Lower lobe of right lung (tissue), 2 donors: ENCODE results near the gene ZMIZ1. TPM values are rescaled to one million over a fixed set of nuclear protein-coding genes. Genes with fewer than 3 reads are reported as not detected.

Source experiments
- ATAC-seq, 2 donors: fragments of 200-7000 bp; cut with Tn5 transposase; one replicate each; pipeline ENCODE4 v1.9.1; 2020 to 2022; ENCODE audit warnings: mild to moderate bottlenecking in 2 of 2, moderate library complexity in 2 of 2
- DNase-seq: peaks from one replicate; pipeline ENCODE4 v3.0.0-alpha.2; 2020
- H3K27ac ChIP-seq: fragments of 200-600 bp; one replicate; pipeline ENCODE4 v1.8.0; 2022
- H3K27me3 ChIP-seq: fragments of 200-600 bp; one replicate; pipeline ENCODE4 v1.8.0; 2022; ENCODE audit warnings: low read depth
- H3K36me3 ChIP-seq: fragments of 200-600 bp; one replicate; pipeline ENCODE4 v1.8.0; 2022; ENCODE audit warnings: mild to moderate bottlenecking
- H3K4me1 ChIP-seq: fragments of 200-600 bp; one replicate; pipeline ENCODE4 v1.8.0; 2022
- H3K4me3 ChIP-seq: fragments of 200-600 bp; one replicate; pipeline ENCODE4 v1.8.0; 2022; ENCODE audit warnings: mild to moderate bottlenecking
- H3K9me3 ChIP-seq: fragments of 200-600 bp; one replicate; pipeline ENCODE4 v1.8.0; 2022
- intact Hi-C: fragments of 100-400 bp; cut with DNase I; formaldehyde crosslinking; loops from one replicate; pipeline ENCODE4 v1.11.0; 2022
- total RNA-seq: library from RNA; stranded (reverse); fragmentation: NEBNext Ultra II Directional; extraction: Animal tissue kit (Norgen Biotek cat#: 25700); gene quantifications from one replicate; pipeline ENCODE4 v1.2.1, GENCODE V29; 2021
- TF ChIP-seq, protein P1 (sequence below): fragments of 200-600 bp; IDR thresholded peaks from one replicate; pipeline ENCODE4 v1.8.0; 2022; ENCODE audit warnings: antibody characterized with exemption, mild to moderate bottlenecking
- donor health status: DM: no; HTN: yes; CAD: no; lungs with severe emphysema.

The ZMIZ1 gene
- total RNA-seq, 1 donor from 2014 or later, result 102 TPM

DNA sequence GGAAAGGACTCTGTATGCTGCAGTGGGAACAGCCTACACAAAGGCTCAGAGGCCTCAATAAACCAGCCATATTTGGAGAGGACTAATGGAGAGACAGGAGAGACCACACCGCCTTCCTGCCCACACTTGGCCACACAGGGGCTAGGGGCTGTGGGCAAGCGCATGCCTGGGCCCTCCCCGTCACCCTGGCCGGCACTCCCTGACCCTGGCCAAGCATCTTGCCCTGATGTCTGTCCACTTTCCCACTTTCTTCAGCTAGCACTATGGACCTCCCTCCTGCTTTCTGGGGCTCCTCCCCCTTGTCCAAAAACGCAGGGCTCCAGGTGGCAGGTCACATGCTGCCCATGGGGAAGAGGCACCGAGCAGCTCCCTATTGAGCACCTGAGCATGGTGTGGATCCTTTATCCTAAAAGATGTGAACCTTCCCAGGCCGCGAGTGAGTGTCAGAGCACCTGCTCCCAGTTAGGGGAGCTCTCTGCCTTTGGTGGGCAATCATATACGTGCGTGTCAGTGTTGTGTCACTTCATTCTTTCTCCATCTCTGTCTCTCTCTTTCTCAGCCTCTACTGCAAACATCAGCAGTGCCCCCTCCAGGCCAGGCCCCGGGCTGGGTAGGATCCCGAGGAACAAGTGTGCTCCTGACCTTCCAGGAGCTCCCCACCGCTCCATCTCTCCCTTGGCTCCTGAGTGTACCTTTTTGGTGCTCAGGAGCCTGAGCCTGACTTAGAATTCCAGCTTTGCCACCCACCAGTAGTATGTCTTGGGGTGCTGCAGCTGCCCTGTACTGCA is 74.0 kb downstream of the ZMIZ1 start:
- TF ChIP-seq, protein P1, sequence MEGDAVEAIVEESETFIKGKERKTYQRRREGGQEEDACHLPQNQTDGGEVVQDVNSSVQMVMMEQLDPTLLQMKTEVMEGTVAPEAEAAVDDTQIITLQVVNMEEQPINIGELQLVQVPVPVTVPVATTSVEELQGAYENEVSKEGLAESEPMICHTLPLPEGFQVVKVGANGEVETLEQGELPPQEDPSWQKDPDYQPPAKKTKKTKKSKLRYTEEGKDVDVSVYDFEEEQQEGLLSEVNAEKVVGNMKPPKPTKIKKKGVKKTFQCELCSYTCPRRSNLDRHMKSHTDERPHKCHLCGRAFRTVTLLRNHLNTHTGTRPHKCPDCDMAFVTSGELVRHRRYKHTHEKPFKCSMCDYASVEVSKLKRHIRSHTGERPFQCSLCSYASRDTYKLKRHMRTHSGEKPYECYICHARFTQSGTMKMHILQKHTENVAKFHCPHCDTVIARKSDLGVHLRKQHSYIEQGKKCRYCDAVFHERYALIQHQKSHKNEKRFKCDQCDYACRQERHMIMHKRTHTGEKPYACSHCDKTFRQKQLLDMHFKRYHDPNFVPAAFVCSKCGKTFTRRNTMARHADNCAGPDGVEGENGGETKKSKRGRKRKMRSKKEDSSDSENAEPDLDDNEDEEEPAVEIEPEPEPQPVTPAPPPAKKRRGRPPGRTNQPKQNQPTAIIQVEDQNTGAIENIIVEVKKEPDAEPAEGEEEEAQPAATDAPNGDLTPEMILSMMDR, result no peak
- Histone ChIP-seq H3K27ac (peak overlapping the region; percentile 39), H3K9me3 (no peaks in the 10 kb centered on the region), H3K4me3 (no peak overlapping the region), H3K4me1 (peaks cover 95% of the 10 kb centered on the region), H3K27me3 (no peaks in the 10 kb centered on the region), H3K36me3 (peaks cover 43% of the 10 kb centered on the region)
- intact Hi-C loops, result no loop called here
- DNase-seq (no peak), ATAC-seq (no peak)

DNA sequence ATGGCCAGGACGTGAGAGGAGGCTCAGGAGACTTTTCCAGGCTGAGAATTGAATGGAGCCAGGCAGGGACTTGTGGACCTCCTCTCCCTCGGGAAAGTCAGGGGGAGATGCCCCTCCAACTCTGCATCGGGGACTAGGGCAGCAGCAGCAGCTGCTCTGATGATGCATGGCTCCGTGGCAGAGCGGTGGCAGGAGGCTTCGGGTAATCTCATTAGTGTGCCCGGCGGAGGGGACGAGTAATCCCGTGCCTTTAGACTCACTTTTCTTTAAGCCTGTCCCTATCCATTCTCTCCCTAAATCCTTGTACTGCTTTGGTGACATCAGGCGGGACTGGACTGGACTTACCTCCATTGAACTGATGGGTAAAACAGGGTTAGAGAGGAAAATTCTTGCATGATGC is 75.1 kb downstream of the ZMIZ1 start:
- intact Hi-C loops, result no loop called here
- Histone ChIP-seq H3K4me3 (no peak overlapping the region), H3K27ac (peak overlapping the region; percentile 94), H3K36me3 (peaks cover 43% of the 10 kb centered on the region), H3K9me3 (no peaks in the 10 kb centered on the region), H3K27me3 (no peaks in the 10 kb centered on the region), H3K4me1 (peaks cover 95% of the 10 kb centered on the region)
- TF ChIP-seq, protein P1, result no peak
- DNase-seq (no peak), ATAC-seq (no peak)

DNA sequence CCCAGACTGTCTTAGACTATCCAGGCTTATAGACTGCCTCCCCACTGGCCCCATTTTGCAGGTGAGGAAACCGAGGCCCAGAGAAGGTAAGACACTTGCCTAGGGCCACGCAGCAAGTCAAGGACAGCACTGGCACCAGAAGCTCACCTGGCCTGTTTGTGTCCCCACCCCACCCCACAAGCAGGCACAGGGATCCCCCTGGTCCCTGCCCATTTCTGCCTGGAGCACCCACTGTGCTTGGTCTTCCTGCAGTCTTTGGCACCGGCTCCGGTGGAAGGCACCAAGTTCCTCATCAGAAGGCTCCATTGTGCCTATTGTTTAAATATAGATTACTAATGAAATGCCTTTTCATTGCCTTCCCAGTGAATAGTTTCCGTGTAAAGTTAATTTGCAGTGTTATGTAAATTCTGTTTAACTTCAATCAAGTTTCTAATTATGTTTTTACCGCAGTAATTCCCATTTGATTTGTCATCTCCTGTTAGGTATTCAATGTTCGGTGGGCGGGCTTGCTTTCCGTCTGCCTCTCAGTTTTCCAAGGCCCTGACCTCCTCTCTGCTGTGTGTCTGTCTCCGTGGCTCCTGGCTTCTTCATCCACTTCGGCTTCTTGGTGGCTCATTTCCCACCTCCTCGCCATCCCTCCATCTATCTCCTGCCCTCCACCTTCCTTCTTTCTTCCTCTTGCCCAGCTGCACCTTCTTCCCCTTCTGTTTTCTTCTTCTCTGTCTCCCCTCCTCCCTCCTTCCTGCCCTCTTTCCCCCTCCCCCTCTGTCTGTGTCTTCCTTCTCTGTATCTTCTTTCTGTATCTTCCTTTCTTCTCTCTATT is 75.8 kb downstream of the ZMIZ1 start:
- TF ChIP-seq, protein P1, result no peak
- H3K4me1 ChIP-seq, result peaks cover 95% of the 10 kb centered on the region
- no peaks in the 10 kb centered on the region for H3K9me3 ChIP-seq
- no peaks in the 10 kb centered on the region for H3K27me3 ChIP-seq
- no peak for DNase-seq
- peaks cover 40% of the 10 kb centered on the region for H3K36me3 ChIP-seq
- H3K27ac ChIP-seq, result peak overlapping the region; percentile 94
- no peak overlapping the region for H3K4me3 ChIP-seq
- intact Hi-C loops, result no loop called here
- no peak for ATAC-seq

DNA sequence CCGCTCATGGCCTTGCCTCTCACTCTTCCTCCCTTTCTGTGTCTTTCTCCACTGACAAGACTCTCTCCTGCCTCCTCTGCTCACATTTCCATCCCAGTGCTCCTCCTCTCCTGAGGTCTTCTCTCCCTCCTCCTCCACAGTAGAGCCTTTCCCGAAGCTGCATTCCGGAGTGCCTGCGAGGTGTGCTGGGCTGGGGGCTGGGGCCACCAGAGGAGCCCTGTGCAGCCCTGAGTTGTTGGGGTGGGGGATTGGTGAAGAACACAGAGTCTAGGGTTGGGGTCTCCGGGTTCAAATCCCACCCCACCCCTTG is 76.4 kb downstream of the ZMIZ1 start:
- Histone ChIP-seq H3K36me3 (peaks cover 35% of the 10 kb centered on the region), H3K4me1 (peaks cover 95% of the 10 kb centered on the region), H3K9me3 (no peaks in the 10 kb centered on the region), H3K27ac (peak overlapping the region; percentile 94), H3K27me3 (no peaks in the 10 kb centered on the region), H3K4me3 (no peak overlapping the region)
- TF ChIP-seq, protein P1, result no peak
- intact Hi-C loops, result no loop called here
- DNase-seq, result no peak
- no peak for ATAC-seq

DNA sequence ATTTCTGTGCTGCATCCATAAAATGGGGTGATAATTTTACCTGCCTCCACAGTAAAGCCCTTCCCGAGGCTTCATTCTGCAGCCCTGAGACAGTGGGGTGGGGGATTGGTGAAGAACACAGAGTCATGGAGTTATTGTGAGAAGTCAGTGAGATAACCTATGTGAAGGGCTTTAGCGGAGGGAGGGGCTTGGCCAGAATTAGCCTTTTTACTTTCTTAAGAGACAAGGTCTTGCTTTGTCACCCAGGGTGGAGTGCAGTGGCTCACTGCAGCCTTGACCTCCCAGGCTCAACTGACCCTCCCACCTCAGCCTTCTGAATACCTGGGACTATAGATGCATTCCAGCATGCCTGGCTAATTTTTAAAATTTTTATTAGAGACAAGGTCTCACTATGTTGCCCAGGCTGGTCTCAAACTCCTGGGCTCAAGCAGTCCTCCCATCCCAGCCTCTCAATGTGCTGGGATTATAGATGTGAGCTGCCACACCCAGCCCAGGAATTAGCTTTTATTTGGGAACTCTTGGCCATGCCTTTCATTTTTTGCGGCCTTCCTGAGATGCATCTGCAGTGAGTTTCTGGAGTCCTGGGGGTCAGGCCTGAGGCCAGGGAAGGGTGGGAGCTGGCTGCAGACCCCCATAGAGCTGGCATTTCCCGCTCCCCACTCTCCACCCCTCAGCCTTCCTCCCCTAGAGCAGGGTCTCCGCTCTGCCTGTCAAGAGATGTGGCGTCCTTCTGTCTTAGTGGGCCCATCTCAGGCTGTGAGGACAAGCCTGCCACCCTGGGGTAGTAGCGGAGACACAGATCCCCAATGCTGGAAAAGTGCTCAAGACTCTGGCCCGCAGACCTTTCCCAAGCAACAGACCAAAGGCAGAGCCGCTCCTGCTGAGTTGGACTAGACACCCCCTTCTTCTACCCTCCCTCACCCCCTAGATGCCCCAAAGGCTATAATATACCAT is 77.0 kb downstream of the ZMIZ1 start:
- DNase-seq (no peak), ATAC-seq (no peak)
- Histone ChIP-seq H3K27me3 (no peaks in the 10 kb centered on the region), H3K9me3 (no peaks in the 10 kb centered on the region), H3K27ac (peak overlapping the region; percentile 94), H3K4me3 (no peak overlapping the region), H3K36me3 (peaks cover 28% of the 10 kb centered on the region), H3K4me1 (peaks cover 98% of the 10 kb centered on the region)
- TF ChIP-seq, protein P1, result no peak
- intact Hi-C loops, result no loop called here
